ENCODE results near the gene CDKN3. TPM values are rescaled to one million over a fixed set of nuclear protein-coding genes. Genes with fewer than 3 reads are reported as not detected.
"Not testable (repeated sequence)": the region's sequence is repeated elsewhere in the genome, so short reads cannot be mapped to it uniquely, and the experiment has no call there.

CDKN3 gene
- polyA plus RNA-seq, 3 donors: 0.45 to 1.8 (median 0.65) TPM

DNA sequence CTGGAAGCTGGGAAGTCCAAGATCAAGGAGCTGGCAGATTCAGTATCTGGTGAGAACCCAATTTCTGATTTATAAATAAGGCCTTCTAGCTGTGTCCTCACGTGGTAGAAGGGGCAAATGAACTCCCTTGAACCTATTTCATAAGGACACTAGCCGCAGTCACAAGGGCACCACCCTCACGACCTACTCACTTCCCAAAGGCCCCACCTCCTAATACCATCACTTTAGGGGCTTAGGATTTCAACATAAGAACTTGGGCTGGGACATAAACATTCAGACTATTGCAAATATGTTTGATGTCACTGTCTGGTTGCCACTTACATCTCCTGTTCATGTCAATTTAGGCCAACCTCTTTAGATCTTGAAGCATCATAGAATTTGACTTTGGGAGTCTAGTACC is 55.2 kb downstream of the CDKN3 start:
- intact Hi-C loops (cut with micrococcal nuclease): loop anchor here in 1 of 2 donors (5.0 kb wide), 1 partner anchor 35 kb away; the partner anchor contains the start of gene GMFB
- H3K36me3 ChIP-seq (replicated peaks in 1 of 2; ENCODE audit: control insufficient read depth in 1 of 2, insufficient read depth in 2 of 2, low read length in 2 of 2): no peaks in the 10 kb centered on the region
- no peak overlapping the region for H3K4me3 ChIP-seq (replicated peaks in 1 of 3; ENCODE audit: low read depth in 2 of 3, low read length in 3 of 3)
- Mint-ChIP-seq H3K4me1 (peaks cover 44% of the 10 kb centered on the region), H3K27me3 (ENCODE audit: low read depth in 3 of 3) (peaks cover 0 to 3% (median 0%) of the 10 kb centered on the region in 3 donors), H3K4me3 (no peak overlapping the region), H3K9me3 (peaks cover 0 to 1% (median 0%) of the 10 kb centered on the region in 7 donors), H3K27ac (peak overlapping the region in 5 of 7 donors; percentile 91 to 96 (median 92)), H3K36me3 (no peaks in the 10 kb centered on the region)
- no peak overlapping the region for H3K9ac ChIP-seq (ENCODE audit: insufficient read depth, low read length, poor library complexity, severe bottlenecking)
- peak; percentile 12 to 50 (median 42) for DNase-seq
- no peaks in the 10 kb centered on the region for H3K27me3 ChIP-seq (ENCODE audit: control insufficient read depth in 2 of 2, insufficient read depth in 2 of 2, low read length in 2 of 2)
- TF ChIP-seq, protein P1, sequence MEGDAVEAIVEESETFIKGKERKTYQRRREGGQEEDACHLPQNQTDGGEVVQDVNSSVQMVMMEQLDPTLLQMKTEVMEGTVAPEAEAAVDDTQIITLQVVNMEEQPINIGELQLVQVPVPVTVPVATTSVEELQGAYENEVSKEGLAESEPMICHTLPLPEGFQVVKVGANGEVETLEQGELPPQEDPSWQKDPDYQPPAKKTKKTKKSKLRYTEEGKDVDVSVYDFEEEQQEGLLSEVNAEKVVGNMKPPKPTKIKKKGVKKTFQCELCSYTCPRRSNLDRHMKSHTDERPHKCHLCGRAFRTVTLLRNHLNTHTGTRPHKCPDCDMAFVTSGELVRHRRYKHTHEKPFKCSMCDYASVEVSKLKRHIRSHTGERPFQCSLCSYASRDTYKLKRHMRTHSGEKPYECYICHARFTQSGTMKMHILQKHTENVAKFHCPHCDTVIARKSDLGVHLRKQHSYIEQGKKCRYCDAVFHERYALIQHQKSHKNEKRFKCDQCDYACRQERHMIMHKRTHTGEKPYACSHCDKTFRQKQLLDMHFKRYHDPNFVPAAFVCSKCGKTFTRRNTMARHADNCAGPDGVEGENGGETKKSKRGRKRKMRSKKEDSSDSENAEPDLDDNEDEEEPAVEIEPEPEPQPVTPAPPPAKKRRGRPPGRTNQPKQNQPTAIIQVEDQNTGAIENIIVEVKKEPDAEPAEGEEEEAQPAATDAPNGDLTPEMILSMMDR (IDR thresholded peaks at IDR 0.05): no peak
- H3K27ac ChIP-seq (ENCODE audit: low read depth in 1 of 2, low read length in 2 of 2): no peak overlapping the region
- no peak overlapping the region for H3K4me2 ChIP-seq (replicated peaks; ENCODE audit: extremely low read depth, low read length, poor library complexity, severe bottlenecking)
- 60% methylated on average over 2 of the region's 3 CpGs for WGBS (ENCODE audit: insufficient coverage)
- H4K20me1 ChIP-seq (ENCODE audit: insufficient read depth, low read length): no peaks in the 10 kb centered on the region
- no peak overlapping the region for H2AFZ ChIP-seq (ENCODE audit: insufficient read depth, low read depth, low read length, poor library complexity, severe bottlenecking)
- H3K79me2 ChIP-seq (ENCODE audit: insufficient read depth, low read length): no peaks in the 10 kb centered on the region
- no peaks in the 10 kb centered on the region for H3K9me3 ChIP-seq (replicated peaks in 1 of 2; ENCODE audit: control insufficient read depth in 1 of 2, insufficient read depth in 1 of 2, low read length in 2 of 2)
- peaks cover 45 to 55% of the 10 kb centered on the region in 2 donors for H3K4me1 ChIP-seq (ENCODE audit: control insufficient read depth in 1 of 2, insufficient read depth in 2 of 2, low read length in 2 of 2)

DNA sequence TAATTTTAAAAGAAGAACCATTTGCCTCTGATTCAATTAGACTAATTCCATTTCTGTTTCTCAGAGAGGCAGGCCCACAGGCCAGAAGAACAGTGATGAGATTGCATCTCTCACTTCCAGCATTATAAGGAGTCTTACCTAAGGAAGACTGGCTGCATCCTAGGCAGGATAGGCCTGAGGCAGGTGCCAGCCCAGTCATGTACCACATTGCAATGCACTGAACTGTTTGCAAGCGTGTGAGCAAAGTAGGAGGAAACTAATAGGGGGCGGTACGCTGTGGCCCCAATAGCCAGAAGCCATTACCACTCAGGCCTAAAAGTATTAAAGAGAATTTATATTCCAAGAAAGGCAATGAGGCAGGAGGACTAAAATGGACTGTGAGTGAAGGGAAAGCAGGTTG is 56.4 kb downstream of the CDKN3 start:
- Histone ChIP-seq H3K4me3 (replicated peaks in 1 of 3; ENCODE audit: low read depth in 2 of 3, low read length in 3 of 3) (no peak overlapping the region), H3K4me1 (ENCODE audit: control insufficient read depth in 1 of 2, insufficient read depth in 2 of 2, low read length in 2 of 2) (peaks cover 32 to 42% of the 10 kb centered on the region in 2 donors), H3K9me3 (replicated peaks in 1 of 2; ENCODE audit: control insufficient read depth in 1 of 2, insufficient read depth in 1 of 2, low read length in 2 of 2) (no peaks in the 10 kb centered on the region), H3K27me3 (ENCODE audit: control insufficient read depth in 2 of 2, insufficient read depth in 2 of 2, low read length in 2 of 2) (no peaks in the 10 kb centered on the region), H3K36me3 (replicated peaks in 1 of 2; ENCODE audit: control insufficient read depth in 1 of 2, insufficient read depth in 2 of 2, low read length in 2 of 2) (no peaks in the 10 kb centered on the region), H2AFZ (ENCODE audit: insufficient read depth, low read depth, low read length, poor library complexity, severe bottlenecking) (no peak overlapping the region), H3K79me2 (ENCODE audit: insufficient read depth, low read length) (no peaks in the 10 kb centered on the region), H3K4me2 (replicated peaks; ENCODE audit: extremely low read depth, low read length, poor library complexity, severe bottlenecking) (no peak overlapping the region), H4K20me1 (ENCODE audit: insufficient read depth, low read length) (no peaks in the 10 kb centered on the region), H3K9ac (ENCODE audit: insufficient read depth, low read length, poor library complexity, severe bottlenecking) (no peak overlapping the region), H3K27ac (ENCODE audit: low read depth in 1 of 2, low read length in 2 of 2) (no peak overlapping the region)
- Mint-ChIP-seq H3K27ac (no peak overlapping the region), H3K4me3 (no peak overlapping the region), H3K9me3 (peaks cover 0 to 1% (median 0%) of the 10 kb centered on the region in 7 donors), H3K36me3 (no peaks in the 10 kb centered on the region), H3K27me3 (ENCODE audit: low read depth in 3 of 3) (peaks cover 0 to 3% (median 0%) of the 10 kb centered on the region in 3 donors), H3K4me1 (peaks cover 34% of the 10 kb centered on the region)
- intact Hi-C loops (cut with micrococcal nuclease): loop anchor here in 1 of 2 donors (5.0 kb wide), 1 partner anchor 34 kb away; the partner anchor contains the start of gene GMFB
- WGBS (ENCODE audit: insufficient coverage): no CpG with 5 or more reads among the region's 3 CpGs
- TF ChIP-seq, protein P1 (IDR thresholded peaks at IDR 0.05): no peak
- no peak for DNase-seq

DNA sequence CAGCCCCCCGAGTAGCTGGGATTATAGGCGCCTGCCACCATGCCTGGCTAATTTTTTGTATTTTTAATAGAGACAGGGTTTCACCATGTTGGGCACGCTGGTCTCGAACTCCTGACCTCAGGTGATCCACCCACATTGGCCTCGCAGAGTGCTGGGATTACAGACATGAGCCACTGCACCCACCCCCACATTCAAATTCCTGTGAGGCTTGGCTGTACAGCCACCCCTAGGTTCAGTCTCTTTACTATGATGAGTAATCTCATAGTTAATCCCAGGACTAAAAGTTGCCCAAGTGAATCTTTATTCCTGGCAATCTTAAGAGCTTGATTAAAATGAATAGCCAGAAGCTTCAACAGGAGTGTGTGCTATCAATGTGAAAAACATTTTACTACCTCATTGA is 57.2 kb downstream of the CDKN3 start:
- H3K9me3 Mint-ChIP-seq; H3K79me2 ChIP-seq (ENCODE audit: insufficient read depth, low read length); H3K9ac ChIP-seq (ENCODE audit: insufficient read depth, low read length, poor library complexity, severe bottlenecking); H4K20me1 ChIP-seq (ENCODE audit: insufficient read depth, low read length); H3K27me3 ChIP-seq (ENCODE audit: control insufficient read depth in 2 of 2, insufficient read depth in 2 of 2, low read length in 2 of 2); H3K27me3 Mint-ChIP-seq (ENCODE audit: low read depth in 3 of 3); H3K27ac ChIP-seq (ENCODE audit: low read depth in 1 of 2, low read length in 2 of 2); H3K4me2 ChIP-seq (replicated peaks; ENCODE audit: extremely low read depth, low read length, poor library complexity, severe bottlenecking); H3K36me3 Mint-ChIP-seq; H3K4me3 Mint-ChIP-seq; DNase-seq; H3K9me3 ChIP-seq (replicated peaks in 1 of 2; ENCODE audit: control insufficient read depth in 1 of 2, insufficient read depth in 1 of 2, low read length in 2 of 2); H3K36me3 ChIP-seq (replicated peaks in 1 of 2; ENCODE audit: control insufficient read depth in 1 of 2, insufficient read depth in 2 of 2, low read length in 2 of 2); H3K4me3 ChIP-seq (replicated peaks in 1 of 3; ENCODE audit: low read depth in 2 of 3, low read length in 3 of 3); H2AFZ ChIP-seq (ENCODE audit: insufficient read depth, low read depth, low read length, poor library complexity, severe bottlenecking): not testable (repeated sequence)
- Mint-ChIP-seq H3K27ac (peak overlapping the region in 1 of 7 donors; percentile 20), H3K4me1 (peaks cover 35% of the 10 kb centered on the region)
- H3K4me1 ChIP-seq (ENCODE audit: control insufficient read depth in 1 of 2, insufficient read depth in 2 of 2, low read length in 2 of 2): peaks cover 30 to 34% of the 10 kb centered on the region in 2 donors
- no CpG with 5 or more reads among the region's 5 CpGs for WGBS (ENCODE audit: insufficient coverage)
- intact Hi-C loops (cut with micrococcal nuclease): loop anchor here in 1 of 2 donors (5.0 kb wide), 1 partner anchor 33 kb away; the partner anchor contains the start of gene GMFB
